Activated T-cell treated with anti-CD3 and anti-CD28 coated beads, Interleukin-2, amount 50 U/mL, for 24 hours (primary cell): ENCODE measurements around the gene TBCB.
A peak's percentile ranks its signal among the peaks of the same experiment; 100 is the strongest.

Experiments used
- DNase-seq: peaks from one replicate; pipeline ENCODE4 v3.0.0-alpha.2; 2020
- H3K27ac Mint-ChIP-seq: 2 replicates; pipeline ENCODE4 v1.8.0; 2020; ENCODE audit warnings: mild to moderate bottlenecking, mixed read lengths
- H3K27me3 Mint-ChIP-seq: 2 replicates; pipeline ENCODE4 v1.8.0; 2020; ENCODE audit warnings: mixed read lengths
- H3K36me3 Mint-ChIP-seq: 2 replicates; pipeline ENCODE4 v1.8.0; 2020; ENCODE audit warnings: low read depth, mixed read lengths
- H3K4me1 Mint-ChIP-seq: 2 replicates; pipeline ENCODE4 v1.8.0; 2020; ENCODE audit warnings: low read depth, mixed read lengths
- H3K4me3 Mint-ChIP-seq: 2 replicates; pipeline ENCODE4 v1.8.0; 2020; ENCODE audit warnings: mild to moderate bottlenecking, moderate library complexity, mixed read lengths
- H3K9me3 Mint-ChIP-seq: 2 replicates; pipeline ENCODE4 v1.8.0; 2020; ENCODE audit warnings: mixed read lengths

Gene TBCB

DNA sequence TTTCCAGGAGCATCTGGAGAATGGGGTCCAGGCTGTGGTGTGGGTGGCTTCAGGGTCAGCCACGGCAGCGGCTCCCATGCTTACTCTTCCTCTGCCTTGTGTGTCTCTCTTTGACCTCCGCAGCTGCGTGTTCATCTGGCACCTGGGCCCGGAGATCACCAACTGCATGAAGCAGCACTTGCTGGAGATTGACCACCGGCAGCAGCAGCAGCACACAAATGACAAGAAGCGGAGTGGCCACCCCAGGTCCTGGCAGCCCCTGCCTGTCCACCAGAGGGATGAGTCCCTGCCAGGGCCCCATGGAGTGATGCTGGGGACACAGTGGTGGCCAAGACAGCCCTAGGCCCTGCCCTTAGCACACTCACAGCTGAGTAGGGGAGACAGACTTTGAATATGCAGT, 22.7 kb upstream of the TBCB start:
- no peaks in the 10 kb centered on the region for H3K9me3 Mint-ChIP-seq
- H3K27me3 Mint-ChIP-seq, result no peaks in the 10 kb centered on the region
- H3K4me1 Mint-ChIP-seq, result peaks cover 22% of the 10 kb centered on the region
- H3K36me3 Mint-ChIP-seq, result peaks cover 87% of the 10 kb centered on the region
- peak overlapping the region; percentile 81 for H3K27ac Mint-ChIP-seq
- no peak overlapping the region for H3K4me3 Mint-ChIP-seq
- DNase-seq, result no peak

- DNase-seq, result peak; percentile 53
- Mint-ChIP-seq H3K4me1 (peaks cover 22% of the 10 kb centered on the region), H3K4me3 (no peak overlapping the region), H3K36me3 (peaks cover 86% of the 10 kb centered on the region), H3K9me3 (no peaks in the 10 kb centered on the region), H3K27me3 (no peaks in the 10 kb centered on the region), H3K27ac (peak overlapping the region; percentile 81)
Observed at GRCh38 chr19:36093146-36093662, 22.1 kb upstream of the TBCB start.

GRCh38 chr19:36093687-36094086, 21.6 kb upstream of the TBCB start:
- H3K4me1 Mint-ChIP-seq, result peaks cover 22% of the 10 kb centered on the region
- peaks cover 86% of the 10 kb centered on the region for H3K36me3 Mint-ChIP-seq
- H3K9me3 Mint-ChIP-seq, result no peaks in the 10 kb centered on the region
- no peaks in the 10 kb centered on the region for H3K27me3 Mint-ChIP-seq
- DNase-seq, result no peak
- H3K27ac Mint-ChIP-seq, result peak overlapping the region; percentile 81
- no peak overlapping the region for H3K4me3 Mint-ChIP-seq

DNA sequence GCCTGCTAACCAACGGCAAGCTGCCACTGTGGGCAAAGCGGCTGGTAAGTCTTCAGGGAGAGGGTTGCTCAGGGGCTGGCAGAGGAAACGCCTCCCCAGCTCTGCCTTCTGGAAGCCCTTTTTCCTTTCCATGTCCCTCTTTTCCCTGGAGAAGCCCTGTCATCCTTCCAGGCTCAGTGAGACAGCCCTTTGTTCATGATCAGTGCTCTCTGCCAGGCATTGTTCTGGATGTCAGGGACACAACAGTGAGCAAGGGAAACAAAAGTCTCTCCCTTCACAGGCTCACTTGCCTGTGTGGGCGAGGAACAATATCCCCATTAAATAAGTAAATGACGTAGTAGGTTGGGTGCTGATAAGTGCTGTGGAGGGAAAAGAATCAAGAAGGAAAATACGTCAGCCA, 18.2 kb upstream of the TBCB start:
- Mint-ChIP-seq H3K27ac (no peak overlapping the region), H3K27me3 (no peaks in the 10 kb centered on the region), H3K4me3 (no peak overlapping the region), H3K36me3 (peaks cover 80% of the 10 kb centered on the region), H3K9me3 (no peaks in the 10 kb centered on the region), H3K4me1 (peaks cover 19% of the 10 kb centered on the region)
- no peak for DNase-seq

- Mint-ChIP-seq H3K27ac (no peak overlapping the region), H3K27me3 (no peaks in the 10 kb centered on the region), H3K4me1 (no peaks in the 10 kb centered on the region), H3K36me3 (peaks cover 81% of the 10 kb centered on the region), H3K9me3 (no peaks in the 10 kb centered on the region), H3K4me3 (no peak overlapping the region)
- DNase-seq, result no peak
Observed at GRCh38 chr19:36099166-36099785, 16.0 kb upstream of the TBCB start.

GRCh38 chr19:36100476-36100875, 14.8 kb upstream of the TBCB start:
- peaks cover 77% of the 10 kb centered on the region for H3K36me3 Mint-ChIP-seq
- no peak overlapping the region for H3K27ac Mint-ChIP-seq
- no peaks in the 10 kb centered on the region for H3K27me3 Mint-ChIP-seq
- no peaks in the 10 kb centered on the region for H3K9me3 Mint-ChIP-seq
- no peaks in the 10 kb centered on the region for H3K4me1 Mint-ChIP-seq
- no peak overlapping the region for H3K4me3 Mint-ChIP-seq
- DNase-seq, result no peak

DNA sequence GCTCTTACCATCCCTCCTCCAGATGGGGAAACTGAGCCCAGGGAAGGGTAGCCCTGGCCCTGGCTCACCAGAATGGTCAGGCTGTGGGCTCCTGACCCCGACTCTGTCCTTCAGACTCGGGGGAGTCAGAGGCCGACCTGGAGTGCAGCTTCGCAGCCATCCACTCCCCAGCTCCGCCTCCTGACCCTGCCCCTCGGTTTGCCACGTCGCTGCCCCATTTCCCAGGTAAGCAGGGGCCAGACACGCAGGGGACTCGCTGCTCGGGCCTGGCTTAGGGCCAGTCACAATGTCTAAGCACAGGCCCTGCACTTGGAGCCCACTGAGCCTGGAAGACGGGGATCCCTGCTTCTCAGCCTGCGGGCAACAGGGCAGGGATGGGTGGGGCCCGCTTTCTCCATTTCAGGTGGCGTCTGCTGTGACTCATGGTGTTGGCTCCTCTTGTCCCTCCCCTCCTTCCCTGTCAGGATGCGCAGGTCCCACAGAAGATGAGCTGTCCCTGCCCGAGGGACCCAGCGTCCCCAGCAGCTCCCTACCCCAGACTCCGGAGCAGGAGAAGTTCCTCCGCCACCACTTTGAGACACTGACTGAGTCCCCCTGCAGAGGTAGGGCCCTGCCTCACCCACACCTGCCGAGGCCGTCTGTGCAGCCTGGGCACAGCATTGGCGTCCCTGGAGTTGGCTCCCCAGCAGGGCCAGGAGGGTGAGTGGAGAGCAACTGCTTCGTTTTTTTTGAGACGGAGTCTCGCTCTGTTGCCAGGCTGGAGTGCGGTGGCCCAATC, 13.5 kb upstream of the TBCB start:
- Mint-ChIP-seq H3K27me3 (no peaks in the 10 kb centered on the region), H3K9me3 (no peaks in the 10 kb centered on the region), H3K4me3 (no peak overlapping the region), H3K27ac (peak overlapping the region; percentile 11), H3K36me3 (peaks cover 83% of the 10 kb centered on the region), H3K4me1 (no peaks in the 10 kb centered on the region)
- no peak for DNase-seq

DNA sequence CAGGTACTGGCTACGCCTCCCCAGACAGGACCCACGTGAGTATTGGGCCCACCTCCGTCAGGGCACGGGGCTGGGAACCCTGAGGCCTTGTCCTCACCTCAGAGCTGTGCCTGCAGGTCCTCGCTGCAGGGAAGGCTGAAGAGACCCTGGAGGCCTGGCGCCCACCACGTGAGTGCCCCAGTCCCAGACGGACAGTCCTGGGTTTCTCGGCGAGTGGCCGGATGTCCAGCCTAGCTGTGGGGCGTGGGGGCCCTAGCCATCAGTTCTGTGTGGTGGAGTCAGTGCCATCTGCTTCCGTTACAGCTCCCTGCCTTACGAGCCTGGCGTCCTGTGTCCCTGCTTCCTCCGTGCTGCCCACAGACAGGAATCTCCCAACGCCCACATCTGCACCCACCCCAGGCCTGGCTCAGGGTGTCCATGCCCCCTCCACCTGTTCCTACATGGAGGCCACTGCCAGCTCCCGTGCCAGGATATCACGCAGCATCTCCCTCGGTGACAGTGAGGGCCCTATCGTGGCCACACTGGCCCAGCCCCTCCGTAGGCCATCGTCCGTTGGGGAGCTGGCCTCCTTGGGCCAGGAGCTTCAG, 12.1 kb upstream of the TBCB start:
- H3K27ac Mint-ChIP-seq, result peak overlapping the region; percentile 34
- no peaks in the 10 kb centered on the region for H3K27me3 Mint-ChIP-seq
- H3K36me3 Mint-ChIP-seq, result peaks cover 83% of the 10 kb centered on the region
- H3K9me3 Mint-ChIP-seq, result no peaks in the 10 kb centered on the region
- no peak for DNase-seq
- no peak overlapping the region for H3K4me3 Mint-ChIP-seq
- no peaks in the 10 kb centered on the region for H3K4me1 Mint-ChIP-seq

DNA sequence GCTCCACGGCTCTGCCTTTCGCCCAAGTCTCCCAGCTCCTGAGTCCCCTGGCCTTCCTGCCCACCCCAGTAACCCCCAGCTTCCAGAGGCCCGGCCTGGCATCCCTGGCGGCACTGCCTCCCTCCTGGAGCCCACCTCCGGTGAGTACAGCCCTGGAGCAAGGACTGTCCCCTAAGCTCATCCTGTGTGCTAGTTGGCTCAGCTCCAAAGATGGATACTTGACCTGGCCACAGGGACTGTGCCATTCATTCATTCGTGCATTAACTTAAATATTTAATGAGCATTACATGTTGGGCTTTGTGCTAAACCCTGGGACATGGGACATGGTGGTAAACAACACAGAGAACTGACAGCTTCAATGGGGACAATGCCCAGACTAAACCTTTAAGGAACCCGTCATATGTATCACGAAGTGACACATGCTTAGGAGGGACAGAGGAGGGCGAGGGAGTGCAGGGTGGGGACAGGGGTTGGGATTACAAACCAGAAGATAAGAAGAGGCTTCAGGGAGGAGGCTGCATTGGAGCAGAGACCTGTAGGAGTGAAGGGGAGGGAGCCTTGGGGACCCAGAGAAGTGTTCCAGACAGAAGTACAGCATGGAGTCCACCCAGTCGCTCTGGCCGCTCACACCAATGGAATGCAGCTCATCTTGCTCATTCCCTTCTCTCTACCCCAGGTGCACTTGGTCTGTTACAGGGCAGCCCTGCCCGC, 11.3 kb upstream of the TBCB start:
- Mint-ChIP-seq H3K9me3 (no peaks in the 10 kb centered on the region), H3K36me3 (peaks cover 80% of the 10 kb centered on the region), H3K4me3 (no peak overlapping the region), H3K27me3 (no peaks in the 10 kb centered on the region), H3K4me1 (no peaks in the 10 kb centered on the region), H3K27ac (no peak overlapping the region)
- no peak for DNase-seq

GRCh38 chr19:36106441-36106840, 8.8 kb upstream of the TBCB start:
- Mint-ChIP-seq H3K36me3 (peaks cover 75% of the 10 kb centered on the region), H3K9me3 (no peaks in the 10 kb centered on the region), H3K27ac (no peak overlapping the region), H3K4me3 (no peak overlapping the region), H3K4me1 (no peaks in the 10 kb centered on the region), H3K27me3 (no peaks in the 10 kb centered on the region)
- DNase-seq, result no peak

DNA sequence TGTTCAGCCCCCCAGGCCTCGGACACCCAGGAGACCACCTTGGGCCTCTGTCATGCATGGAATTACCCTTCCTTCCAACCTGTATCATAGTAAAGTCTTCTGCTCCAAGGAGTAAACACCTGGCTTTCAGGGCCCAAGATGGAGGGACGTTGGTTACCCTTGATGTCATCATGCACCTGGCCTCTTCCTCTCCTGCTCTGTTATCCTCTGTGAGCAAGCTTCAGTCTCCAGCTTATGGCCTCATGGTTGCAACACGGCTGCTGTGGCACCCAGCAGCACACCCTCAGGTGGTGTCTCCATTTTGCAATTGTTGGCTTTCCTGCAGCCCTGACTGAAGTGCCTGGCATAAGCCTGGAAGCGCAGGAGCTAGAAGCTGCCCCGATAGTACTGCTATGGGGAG, 8.3 kb upstream of the TBCB start:
- peak overlapping the region; percentile 19 for H3K27ac Mint-ChIP-seq
- peaks cover 75% of the 10 kb centered on the region for H3K36me3 Mint-ChIP-seq
- H3K9me3 Mint-ChIP-seq, result no peaks in the 10 kb centered on the region
- H3K4me1 Mint-ChIP-seq, result no peaks in the 10 kb centered on the region
- DNase-seq, result no peak
- H3K4me3 Mint-ChIP-seq, result no peak overlapping the region
- H3K27me3 Mint-ChIP-seq, result no peaks in the 10 kb centered on the region

- no peak for DNase-seq
- Mint-ChIP-seq H3K9me3 (no peaks in the 10 kb centered on the region), H3K4me3 (no peak overlapping the region), H3K27me3 (no peaks in the 10 kb centered on the region), H3K27ac (no peak overlapping the region), H3K4me1 (peaks cover 8% of the 10 kb centered on the region), H3K36me3 (peaks cover 75% of the 10 kb centered on the region)
Observed at GRCh38 chr19:36108684-36109083, 6.6 kb upstream of the TBCB start.

GRCh38 chr19:36110487-36111199, 4.6 kb upstream of the TBCB start, which contains the start of gene OVOL3:
Gene OVOL3 (plus strand): TSS chr19:36111143. CDS start chr19:36111203, 60 bp downstream.
- no peak for DNase-seq
- Mint-ChIP-seq H3K27me3 (no peaks in the 10 kb centered on the region), H3K27ac (no peak within 1 kb of the TSS), H3K4me1 (peaks cover 17% of the 10 kb centered on the region), H3K9me3 (no peaks in the 10 kb centered on the region), H3K4me3 (peak within 1 kb of the TSS; percentile 39), H3K36me3 (peaks cover 75% of the 10 kb centered on the region)

- H3K9me3 Mint-ChIP-seq, result no peaks in the 10 kb centered on the region
- no peak for DNase-seq
- no peak overlapping the region for H3K4me3 Mint-ChIP-seq
- H3K27me3 Mint-ChIP-seq, result no peaks in the 10 kb centered on the region
- H3K27ac Mint-ChIP-seq, result no peak overlapping the region
- peaks cover 76% of the 10 kb centered on the region for H3K36me3 Mint-ChIP-seq
- peaks cover 21% of the 10 kb centered on the region for H3K4me1 Mint-ChIP-seq
Observed at GRCh38 chr19:36111200-36111539, 4.1 kb upstream of the TBCB start.
